GM19324 (cell line): ENCODE data around the gene STRA6.

ENCODE experiments used
- ATAC-seq: cut with Tn5 transposase; IDR thresholded peaks from one replicate; pipeline ENCODE4 v1.9.1; 2021; ENCODE audit warnings: mild to moderate bottlenecking, moderate library complexity; ENCODE audit not compliant: unreplicated experiment, low FRiP score

Gene STRA6

DNA sequence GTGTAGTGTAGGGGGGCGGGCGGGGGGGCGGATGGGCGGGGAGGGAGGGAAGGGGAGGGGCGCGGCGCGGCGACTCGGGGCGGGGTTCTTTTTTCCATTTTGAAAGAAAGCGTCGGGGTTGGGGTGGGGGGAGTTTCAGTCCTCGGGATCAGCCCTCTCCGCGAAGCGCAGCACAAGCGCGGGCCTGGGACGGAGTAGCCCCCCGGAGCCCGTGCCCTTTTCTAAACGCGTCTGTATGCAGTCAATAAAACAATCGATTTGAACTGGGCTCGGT lies 66.1 kb downstream of the STRA6 start:
- no peak for ATAC-seq

DNA sequence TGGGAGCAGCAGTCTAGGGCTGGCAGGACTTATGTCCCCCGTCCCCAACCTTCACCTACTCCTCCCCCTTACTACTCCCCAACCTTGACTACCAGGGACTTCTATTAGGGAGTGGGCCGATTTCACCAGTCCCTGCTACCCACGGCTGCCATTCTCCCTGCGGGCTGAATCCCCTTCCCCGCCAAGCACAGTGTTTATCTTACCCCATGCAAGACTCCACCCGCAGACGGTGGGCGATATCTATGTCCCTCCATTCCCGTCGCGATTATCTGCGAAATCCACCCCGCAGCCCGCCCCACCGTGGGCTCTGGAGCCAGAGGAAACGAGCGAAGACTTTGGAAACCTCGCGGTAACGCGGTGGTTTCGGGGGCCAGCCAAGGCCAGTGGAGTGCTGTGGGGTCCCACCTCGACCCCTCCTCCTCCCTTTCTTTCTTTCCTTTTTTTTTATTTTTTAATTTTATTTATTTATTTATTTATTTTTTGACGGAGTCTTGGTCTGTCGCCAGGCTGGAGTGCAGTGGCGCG lies 67.5 kb downstream of the STRA6 start:
- ATAC-seq = no peak

GRCh38 chr15:74134387-74135027 lies 68.1 kb downstream of the STRA6 start:
- no peak for ATAC-seq

DNA sequence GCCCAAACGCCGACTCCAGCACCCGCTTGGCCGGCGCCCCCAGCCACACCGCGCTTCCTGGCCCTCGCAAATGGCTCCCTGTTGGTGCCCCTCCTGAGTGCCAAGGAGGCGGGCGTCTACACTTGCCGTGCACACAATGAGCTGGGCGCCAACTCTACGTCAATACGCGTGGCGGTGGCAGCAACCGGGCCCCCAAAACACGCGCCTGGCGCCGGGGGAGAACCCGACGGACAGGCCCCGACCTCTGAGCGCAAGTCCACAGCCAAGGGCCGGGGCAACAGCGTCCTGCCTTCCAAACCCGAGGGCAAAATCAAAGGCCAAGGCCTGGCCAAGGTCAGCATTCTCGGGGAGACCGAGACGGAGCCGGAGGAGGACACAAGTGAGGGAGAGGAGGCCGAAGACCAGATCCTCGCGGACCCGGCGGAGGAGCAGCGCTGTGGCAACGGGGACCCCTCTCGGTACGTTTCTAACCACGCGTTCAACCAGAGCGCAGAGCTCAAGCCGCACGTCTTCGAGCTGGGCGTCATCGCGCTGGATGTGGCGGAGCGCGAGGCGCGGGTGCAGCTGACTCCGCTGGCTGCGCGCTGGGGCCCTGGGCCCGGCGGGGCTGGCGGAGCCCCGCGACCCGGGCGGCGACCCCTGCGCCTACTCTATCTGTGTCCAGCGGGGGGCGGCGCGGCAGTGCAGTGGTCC lies 68.7 kb downstream of the STRA6 start:
- no peak for ATAC-seq

DNA sequence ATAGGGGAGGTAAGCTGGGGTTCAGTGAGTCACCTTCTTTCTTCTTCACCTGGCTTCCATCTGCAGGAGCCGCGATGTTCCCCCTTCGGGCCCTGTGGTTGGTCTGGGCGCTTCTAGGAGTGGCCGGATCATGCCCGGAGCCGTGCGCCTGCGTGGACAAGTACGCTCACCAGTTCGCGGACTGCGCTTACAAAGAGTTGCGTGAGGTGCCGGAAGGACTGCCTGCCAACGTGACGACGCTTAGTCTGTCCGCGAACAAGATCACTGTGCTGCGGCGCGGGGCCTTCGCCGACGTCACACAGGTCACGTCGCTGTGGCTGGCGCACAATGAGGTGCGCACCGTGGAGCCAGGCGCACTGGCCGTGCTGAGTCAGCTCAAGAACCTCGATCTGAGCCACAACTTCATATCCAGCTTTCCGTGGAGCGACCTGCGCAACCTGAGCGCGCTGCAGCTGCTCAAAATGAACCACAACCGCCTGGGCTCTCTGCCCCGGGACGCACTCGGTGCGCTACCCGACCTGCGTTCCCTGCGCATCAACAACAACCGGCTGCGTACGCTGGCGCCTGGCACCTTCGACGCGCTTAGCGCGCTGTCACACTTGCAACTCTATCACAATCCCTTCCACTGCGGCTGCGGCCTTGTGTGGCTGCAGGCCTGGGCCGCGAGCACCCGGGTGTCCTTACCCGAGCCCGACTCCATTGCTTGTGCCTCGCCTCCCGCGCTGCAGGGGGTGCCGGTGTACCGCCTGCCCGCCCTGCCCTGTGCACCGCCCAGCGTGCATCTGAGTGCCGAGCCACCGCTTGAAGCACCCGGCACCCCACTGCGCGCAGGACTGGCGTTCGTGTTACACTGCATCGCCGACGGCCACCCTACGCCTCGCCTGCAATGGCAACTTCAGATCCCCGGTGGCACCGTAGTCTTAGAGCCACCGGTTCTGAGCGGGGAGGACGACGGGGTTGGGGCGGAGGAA lies 69.6 kb downstream of the STRA6 start:
- ATAC-seq = no peak

GRCh38 chr15:74131628-74132413 lies 70.8 kb downstream of the STRA6 start:
- no peak for ATAC-seq

GRCh38 chr15:74130849-74131627 lies 71.5 kb downstream of the STRA6 start:
- no peak for ATAC-seq

DNA sequence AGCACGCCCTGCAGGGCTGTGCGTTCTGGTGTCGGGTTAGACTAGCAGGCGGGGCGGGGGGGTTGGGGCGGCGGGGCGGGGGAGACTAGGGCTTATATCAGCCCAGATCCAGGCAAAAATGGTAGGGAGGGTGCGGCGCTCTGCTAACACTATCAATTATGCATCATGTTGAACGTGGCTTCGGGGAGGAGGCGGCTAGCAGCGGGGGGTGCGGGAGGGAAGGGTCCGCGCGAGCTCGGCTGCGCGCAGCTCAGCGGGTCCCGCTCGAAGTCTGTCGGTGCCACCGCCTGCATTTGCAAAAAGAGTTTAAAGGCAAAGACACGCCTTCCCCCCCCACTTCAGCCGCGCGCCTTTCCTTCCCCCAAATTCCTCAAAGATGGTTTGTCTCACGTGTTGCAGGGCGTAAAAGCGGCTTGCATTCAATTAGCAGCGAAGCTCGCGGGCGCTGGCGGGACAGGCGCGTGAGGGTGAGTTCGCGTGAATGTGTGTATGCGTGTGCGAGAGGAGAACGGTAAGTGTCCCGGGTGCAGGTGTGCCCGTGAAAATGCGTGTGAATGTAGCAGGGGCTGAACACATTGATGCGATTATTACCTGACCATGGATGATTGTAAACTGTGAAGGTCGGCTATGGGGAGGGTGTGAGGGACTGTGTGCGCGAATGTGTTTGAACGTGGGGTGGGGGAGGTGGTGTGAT lies 72.3 kb downstream of the STRA6 start, which contains the start of gene ISLR2:
TSS of gene ISLR2 (plus strand) at position 432 of the 694 bp plus-strand sequence. CDS start 2,169 bp downstream, outside the sequence.
- no peak for ATAC-seq

DNA sequence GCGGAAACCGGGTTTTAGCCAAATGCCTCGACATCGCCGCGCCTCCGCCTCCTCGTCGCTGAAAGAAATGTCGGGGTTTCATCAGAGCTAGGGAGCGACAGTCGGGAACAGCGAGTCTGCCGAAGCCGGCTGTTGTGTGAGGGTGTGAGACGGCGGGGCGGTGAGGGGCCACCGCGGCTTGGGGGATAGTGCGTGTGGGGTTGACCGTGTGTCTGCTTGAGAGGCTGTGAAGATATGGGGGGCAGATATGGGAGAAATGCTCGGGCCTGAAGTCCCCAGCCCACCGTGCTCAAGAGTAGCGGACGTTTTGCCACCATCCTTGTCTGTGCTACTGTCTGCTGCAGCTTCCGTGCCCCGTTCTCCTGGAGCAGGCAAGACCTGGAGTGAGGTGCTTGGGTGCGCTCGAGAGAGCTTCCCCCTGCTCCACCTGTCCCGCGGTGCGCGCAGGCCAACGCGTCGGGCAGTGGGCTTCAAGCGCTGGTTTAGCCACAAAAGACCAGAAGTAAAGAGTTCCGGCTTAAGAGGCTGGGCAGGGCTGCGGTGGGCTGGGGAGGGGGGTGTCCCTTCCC lies 72.9 kb downstream of the STRA6 start:
- no peak for ATAC-seq
